ENCODE data around the gene FAM81A. TPM values are rescaled to one million over a fixed set of nuclear protein-coding genes. Genes with fewer than 3 reads are reported as not detected.
A peak's percentile ranks its signal among the peaks of the same experiment; 100 is the strongest.
"Not testable (repeated sequence)": the region's sequence is repeated elsewhere in the genome, so short reads cannot be mapped to it uniquely, and the experiment has no call there.

FAM81A gene
- 10 to 100 TPM in 4 of 6 donors, 1 to 10 TPM in 2; 8.1 to 23.1 (median 12.0) TPM for polyA plus RNA-seq (ENCODE audit: low read depth in 6 of 6)

- Mint-ChIP-seq H3K4me3 (peak within 1 kb of the TSS; percentile 78 to 95 (median 94)), H3K27ac (peak within 1 kb of the TSS; percentile 62 to 93 (median 78)), H3K36me3 (no peaks in the 10 kb centered on the region), H3K9me3 (no peaks in the 10 kb centered on the region), H3K4me1 (peaks cover 28 to 50% (median 44%) of the 10 kb centered on the region in 3 donors), H3K27me3 (no peaks in the 10 kb centered on the region)
- DNase-seq (peak; percentile 72), ATAC-seq (ENCODE audit: low read depth in 2 of 2) (peak; percentile 86 to 87)
These were observed at the start of gene FAM81A for GRCh38 chr15:59437817-59438624. Gene FAM81A, plus strand, starts transcription at chr15:59438186. Its CDS starts 20,441 bp downstream, at chr15:59458627.

DNA sequence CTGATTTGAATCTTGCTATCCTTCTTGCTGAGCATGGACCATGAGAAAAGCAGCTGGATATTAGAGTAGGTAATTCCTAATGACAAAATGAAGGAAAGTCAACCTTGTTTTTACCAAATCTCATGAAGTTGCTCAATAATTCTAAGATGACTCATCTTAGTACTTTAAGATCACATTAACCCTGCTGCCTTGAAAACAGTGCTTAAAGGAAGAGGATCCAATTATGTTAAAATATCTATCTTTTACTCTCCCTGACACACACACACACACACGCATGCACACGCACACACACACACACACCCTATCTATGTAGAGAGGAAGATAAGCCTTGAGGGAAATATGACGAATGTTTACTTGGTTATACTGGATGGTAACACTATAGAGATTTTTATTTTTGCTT, 49.3 kb upstream of the FAM81A start:
- Mint-ChIP-seq H3K27me3 (no peaks in the 10 kb centered on the region), H3K27ac (peak overlapping the region in 1 of 6 donors; percentile 59), H3K9me3 (peaks cover 0 to 1% (median 0%) of the 10 kb centered on the region in 7 donors), H3K4me3 (no peak overlapping the region), H3K4me1 (peaks cover 17 to 41% (median 31%) of the 10 kb centered on the region in 3 donors), H3K36me3 (peaks cover 0 to 6% of the 10 kb centered on the region in 2 donors)
- ATAC-seq (ENCODE audit: low read depth in 2 of 2): no peak
- DNase-seq: no peak

- Mint-ChIP-seq H3K4me1 (peaks cover 32 to 67% (median 52%) of the 10 kb centered on the region in 3 donors), H3K9me3 (peaks cover 0 to 1% (median 0%) of the 10 kb centered on the region in 7 donors), H3K27ac (peak overlapping the region in 3 of 6 donors; percentile 22 to 76 (median 51)), H3K27me3 (no peaks in the 10 kb centered on the region), H3K36me3 (no peaks in the 10 kb centered on the region), H3K4me3 (peak overlapping the region in 1 of 8 donors; percentile 32)
- DNase-seq (no peak), ATAC-seq (ENCODE audit: low read depth in 2 of 2) (no peak)
These were observed 45.7 kb upstream of the FAM81A start for GRCh38 chr15:59392299-59392698.

GRCh38 chr15:59394166-59394661, 43.8 kb upstream of the FAM81A start:
- no peaks in the 10 kb centered on the region for H3K36me3 Mint-ChIP-seq
- H3K27ac Mint-ChIP-seq: peak overlapping the region in 2 of 6 donors; percentile 52 to 70
- peaks cover 44 to 79% (median 69%) of the 10 kb centered on the region in 3 donors for H3K4me1 Mint-ChIP-seq
- no peak for DNase-seq
- peak overlapping the region in 3 of 8 donors; percentile 1 to 30 (median 29) for H3K4me3 Mint-ChIP-seq
- peaks cover 0 to 1% (median 0%) of the 10 kb centered on the region in 7 donors for H3K9me3 Mint-ChIP-seq
- no peaks in the 10 kb centered on the region for H3K27me3 Mint-ChIP-seq
- ATAC-seq (ENCODE audit: low read depth in 2 of 2): no peak

DNA sequence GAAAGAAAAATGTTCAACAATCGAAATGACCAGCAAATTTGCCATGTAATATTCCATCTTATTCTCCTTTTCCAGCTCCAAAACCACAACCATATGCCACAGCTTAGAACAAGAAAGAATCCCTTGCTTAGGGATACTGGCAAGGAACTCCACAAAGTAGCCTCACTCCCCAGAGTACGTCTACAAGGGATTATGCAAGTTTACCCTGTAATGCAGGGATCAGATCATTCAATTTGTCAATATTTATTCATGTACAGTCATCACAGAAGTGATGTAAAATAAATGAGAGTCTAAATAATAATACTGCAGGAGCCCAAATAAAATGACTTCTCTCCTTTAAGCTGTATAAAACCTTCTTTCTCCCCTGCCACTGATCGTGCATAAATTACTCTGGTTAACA, 41.8 kb upstream of the FAM81A start:
- H3K27me3 Mint-ChIP-seq: no peaks in the 10 kb centered on the region
- peak overlapping the region in 3 of 8 donors; percentile 15 to 30 (median 19) for H3K4me3 Mint-ChIP-seq

GRCh38 chr15:59396679-59397078, 41.3 kb upstream of the FAM81A start:
- Mint-ChIP-seq H3K4me3 (peak overlapping the region in 1 of 8 donors; percentile 37), H3K36me3 (no peaks in the 10 kb centered on the region), H3K9me3 (no peaks in the 10 kb centered on the region), H3K4me1 (peaks cover 58 to 86% (median 82%) of the 10 kb centered on the region in 3 donors), H3K27me3 (no peaks in the 10 kb centered on the region), H3K27ac (peak overlapping the region in 5 of 6 donors; percentile 2 to 96 (median 65))
- no peak for DNase-seq
- no peak for ATAC-seq (ENCODE audit: low read depth in 2 of 2)

More for the DNA sequence above, 41.8 kb upstream of the FAM81A start:
- no peaks in the 10 kb centered on the region for H3K36me3 Mint-ChIP-seq
- no peaks in the 10 kb centered on the region for H3K9me3 Mint-ChIP-seq
- peaks cover 54 to 82% (median 82%) of the 10 kb centered on the region in 3 donors for H3K4me1 Mint-ChIP-seq
- DNase-seq: no peak
- peak overlapping the region in 1 of 6 donors; percentile 30 for H3K27ac Mint-ChIP-seq
- ATAC-seq (ENCODE audit: low read depth in 2 of 2): no peak

DNA sequence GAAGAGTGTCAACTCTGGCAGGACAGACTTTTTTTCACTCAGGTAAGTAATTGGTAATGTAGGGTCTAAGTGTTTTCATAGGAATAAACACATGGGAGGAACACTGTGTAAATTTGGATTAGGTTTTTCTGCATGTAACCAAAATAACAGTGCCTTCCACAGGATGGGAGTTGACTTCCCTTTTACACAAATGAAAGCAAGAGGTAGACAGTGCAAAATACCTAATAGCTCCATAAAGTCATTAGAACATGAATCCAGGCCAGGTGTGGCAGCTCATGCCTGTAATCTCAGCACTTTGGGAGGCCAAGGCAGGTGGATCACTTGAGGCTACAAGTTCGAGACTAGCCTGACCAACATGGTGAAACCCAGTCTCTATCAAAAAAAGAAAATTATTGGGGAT, 39.8 kb upstream of the FAM81A start:
- Mint-ChIP-seq H3K27me3 (no peaks in the 10 kb centered on the region), H3K9me3 (no peaks in the 10 kb centered on the region), H3K4me3 (peak overlapping the region in 7 of 8 donors; percentile 19 to 86 (median 53)), H3K36me3 (no peaks in the 10 kb centered on the region), H3K4me1 (peaks cover 54 to 87% (median 80%) of the 10 kb centered on the region in 3 donors), H3K27ac (peak overlapping the region; percentile 83 to 99 (median 98))
- peak; percentile 25 for DNase-seq
- ATAC-seq (ENCODE audit: low read depth in 2 of 2): no peak

- Mint-ChIP-seq H3K27ac (peak overlapping the region; percentile 64 to 99 (median 98)), H3K27me3 (no peaks in the 10 kb centered on the region), H3K4me1 (peaks cover 61 to 87% (median 82%) of the 10 kb centered on the region in 3 donors), H3K4me3 (peak overlapping the region; percentile 78 to 94 (median 88)), H3K36me3 (peaks cover under 1 to 2% of the 10 kb centered on the region in 2 donors), H3K9me3 (no peaks in the 10 kb centered on the region)
- DNase-seq: peak; percentile 87
- peak; percentile 96 to 97 for ATAC-seq (ENCODE audit: low read depth in 2 of 2)
These were observed 38.4 kb upstream of the FAM81A start for GRCh38 chr15:59399465-59400102.

DNA sequence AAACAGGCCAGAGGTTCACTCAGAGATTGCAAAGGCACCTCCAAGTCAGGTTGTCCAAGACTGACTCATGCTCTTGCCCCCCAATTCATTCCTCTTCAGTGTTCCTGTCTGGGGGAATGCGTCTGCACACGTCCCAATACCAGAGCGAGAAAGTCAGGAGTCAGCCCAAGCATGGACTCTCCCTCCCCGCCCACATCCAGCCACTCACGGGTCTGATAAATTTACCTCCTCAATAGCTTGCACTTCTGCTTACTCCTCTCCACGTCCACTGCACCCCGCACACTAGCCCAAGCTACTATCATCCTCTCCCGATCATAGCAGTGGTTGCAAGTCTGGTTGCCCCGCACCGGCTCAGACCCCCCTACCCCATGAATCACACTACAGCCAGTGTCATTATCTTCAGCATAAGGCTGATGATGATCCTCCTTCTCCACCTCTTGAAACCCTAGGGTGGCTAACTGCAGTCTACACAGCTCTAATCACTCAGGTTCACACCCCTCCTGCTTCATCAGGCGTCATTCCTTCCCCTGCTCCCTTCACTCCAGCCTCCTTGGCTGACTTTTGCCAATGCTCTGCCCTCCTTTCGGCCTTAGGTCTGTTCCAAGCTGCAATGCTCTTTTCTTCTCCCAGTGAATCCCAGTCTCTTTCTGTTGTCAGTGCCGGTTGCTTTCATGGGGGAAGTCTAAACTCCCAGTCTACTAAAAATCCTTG, 37.7 kb upstream of the FAM81A start:
- ATAC-seq (ENCODE audit: low read depth in 2 of 2): peak in 1 of 2 donors; percentile 9
- peak; percentile 39 for DNase-seq
- Mint-ChIP-seq H3K4me1 (peaks cover 68 to 91% (median 86%) of the 10 kb centered on the region in 3 donors), H3K27me3 (no peaks in the 10 kb centered on the region), H3K9me3 (no peaks in the 10 kb centered on the region), H3K4me3 (peak overlapping the region; percentile 78 to 94 (median 88)), H3K36me3 (peaks cover 6 to 7% of the 10 kb centered on the region in 2 donors), H3K27ac (peak overlapping the region; percentile 52 to 99 (median 98))

DNA sequence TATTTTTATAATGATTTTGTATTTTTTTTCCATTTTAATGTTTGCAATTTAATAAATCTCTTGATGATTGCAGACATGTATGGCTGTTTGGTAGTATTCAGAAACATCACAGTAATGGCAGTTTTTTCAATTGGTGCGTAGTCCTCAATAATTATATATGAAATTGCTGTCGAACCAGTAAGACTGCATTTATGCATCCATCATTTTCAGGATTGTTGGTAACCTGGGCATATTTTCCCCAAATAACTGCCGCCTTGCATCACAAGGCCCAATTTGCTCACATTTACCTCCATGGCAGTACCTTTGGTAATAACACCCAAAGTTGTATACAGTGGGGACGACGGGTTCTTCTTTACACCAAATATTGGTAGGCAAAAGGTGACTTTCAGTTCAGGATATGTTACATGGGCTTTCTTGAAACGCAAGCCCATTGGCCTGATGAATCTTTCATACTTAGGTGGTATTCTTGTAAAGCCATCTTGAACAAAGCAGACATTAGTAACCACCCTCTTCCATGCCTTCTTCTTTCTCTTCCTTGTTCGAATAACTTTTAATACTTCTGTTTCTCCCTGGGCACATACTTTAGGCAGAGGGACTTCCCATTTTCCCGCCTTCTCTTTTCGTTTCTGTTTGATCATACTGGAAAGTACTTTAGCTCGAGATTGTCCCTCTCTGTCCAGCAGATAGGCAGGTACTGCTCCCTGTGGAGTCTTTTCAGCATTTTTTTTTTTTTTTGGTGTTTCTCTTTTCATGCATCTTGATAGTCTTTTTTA, 36.7 kb upstream of the FAM81A start:
- H3K36me3 Mint-ChIP-seq; H3K27me3 Mint-ChIP-seq; DNase-seq; H3K9me3 Mint-ChIP-seq; ATAC-seq (ENCODE audit: low read depth in 2 of 2): not testable (repeated sequence)
- peak overlapping the region; percentile 64 to 94 (median 77) for H3K4me3 Mint-ChIP-seq
- peaks cover 70 to 91% (median 88%) of the 10 kb centered on the region in 3 donors for H3K4me1 Mint-ChIP-seq
- peak overlapping the region; percentile 82 to 98 (median 93) for H3K27ac Mint-ChIP-seq

DNA sequence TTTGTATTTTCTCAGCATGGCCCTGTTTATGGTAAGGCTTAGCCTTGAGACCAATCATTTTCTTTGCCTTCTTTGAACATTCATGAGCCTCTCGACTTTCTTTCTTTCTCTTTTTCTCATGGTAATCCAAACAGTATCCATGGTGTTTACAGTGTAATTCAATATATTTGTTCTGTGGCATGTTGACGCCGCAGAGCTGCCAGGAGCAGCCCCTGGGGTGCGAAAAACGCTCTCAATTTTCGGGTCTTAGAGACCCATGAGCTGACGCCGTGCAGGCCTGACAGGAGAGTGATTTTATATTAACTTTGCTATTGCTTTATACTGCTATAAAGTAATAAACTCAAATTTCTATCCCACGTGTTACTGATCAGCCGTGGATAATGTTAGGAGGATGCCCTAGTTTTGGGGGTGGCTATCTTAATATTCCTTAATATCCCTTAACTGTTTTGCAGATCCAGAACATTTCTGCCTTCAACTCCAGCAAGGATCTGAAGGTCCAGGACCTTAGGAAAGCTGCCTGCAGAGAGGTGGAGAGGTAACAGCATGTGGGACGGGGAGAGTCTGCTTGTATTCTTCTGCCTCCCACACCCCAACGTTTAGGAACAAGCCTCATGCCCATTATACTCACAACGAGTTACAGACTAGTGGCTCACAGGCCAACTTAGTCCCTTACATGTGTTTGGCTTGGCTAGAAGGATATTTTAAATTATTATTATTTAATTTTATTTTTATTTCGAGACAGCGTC, 36.0 kb upstream of the FAM81A start:
- peaks cover 6 to 7% of the 10 kb centered on the region in 2 donors for H3K36me3 Mint-ChIP-seq
- H3K27me3 Mint-ChIP-seq: no peaks in the 10 kb centered on the region
- DNase-seq: no peak
- peak overlapping the region; percentile 42 to 84 (median 70) for H3K4me3 Mint-ChIP-seq
- H3K27ac Mint-ChIP-seq: peak overlapping the region; percentile 82 to 96 (median 93)
- H3K9me3 Mint-ChIP-seq: no peaks in the 10 kb centered on the region
- no peak for ATAC-seq (ENCODE audit: low read depth in 2 of 2)
- peaks cover 70 to 91% (median 88%) of the 10 kb centered on the region in 3 donors for H3K4me1 Mint-ChIP-seq
